Measurements from ENCODE around the gene AIF1L.

AIF1L gene

DNA sequence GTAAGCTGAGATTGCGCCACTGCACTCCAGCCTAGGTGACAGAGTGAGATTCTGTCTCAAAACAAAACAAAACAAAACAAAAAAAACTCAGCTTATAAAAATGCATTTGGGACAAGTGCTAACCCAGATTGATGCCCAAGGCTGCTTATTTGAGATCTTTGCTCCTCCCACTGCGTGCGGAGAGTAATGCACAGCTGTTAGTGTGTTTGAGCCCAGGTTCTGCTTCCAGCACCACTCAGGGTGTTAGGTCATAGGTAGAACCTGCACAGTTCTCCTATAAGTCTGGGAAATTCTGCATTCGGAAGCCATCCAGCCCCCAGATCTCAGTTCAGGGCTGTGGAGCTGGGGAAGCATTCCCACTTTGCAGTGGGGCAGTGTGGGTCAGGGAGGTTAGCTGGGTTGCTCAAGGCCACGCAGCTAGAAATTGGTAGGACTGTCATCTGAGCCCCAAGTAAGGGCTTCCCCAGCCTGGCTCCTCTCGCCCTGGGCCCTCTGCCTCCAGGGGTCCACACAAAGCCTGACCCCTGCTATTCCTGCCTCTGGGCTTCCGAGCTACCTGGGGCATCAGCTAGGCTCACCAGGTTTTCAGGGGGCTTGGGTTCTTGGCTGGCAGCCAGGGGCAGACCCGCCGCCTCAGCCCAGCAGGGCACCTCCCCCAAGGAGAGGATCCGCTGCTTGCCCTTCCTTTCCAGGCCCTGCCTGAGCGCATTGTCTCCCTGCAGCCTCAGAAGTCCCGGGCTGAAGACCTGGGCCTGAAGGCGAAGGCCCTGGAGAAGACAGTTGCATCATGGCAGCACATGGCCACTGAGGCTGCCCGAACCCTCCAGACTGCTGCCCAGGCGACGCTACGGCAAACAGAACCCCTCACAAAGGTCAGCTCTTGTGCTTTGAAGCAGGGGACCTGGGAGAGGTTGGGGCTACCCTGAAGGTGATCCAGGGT, 17.6 kb upstream of the AIF1L start:
- DNase-seq, result no peak

DNA sequence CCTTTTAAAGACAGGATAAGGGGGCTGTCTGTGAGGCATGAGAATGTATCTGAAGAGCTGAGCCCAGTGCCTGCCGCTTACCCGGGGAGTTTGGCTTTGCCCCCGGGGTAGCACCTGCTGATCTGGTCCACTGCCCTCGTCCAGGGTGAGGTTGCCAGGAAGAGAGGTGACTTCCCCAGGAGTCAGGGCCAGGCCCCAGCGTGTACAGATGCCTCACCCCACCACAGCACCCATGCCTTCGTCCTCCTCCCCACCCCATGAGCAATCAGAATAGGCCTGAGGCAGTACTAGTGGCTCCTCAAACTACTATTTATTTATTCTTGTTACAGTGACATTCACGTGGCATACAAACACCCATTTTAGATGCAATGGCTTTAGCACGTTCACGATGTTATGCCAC, 15.7 kb upstream of the AIF1L start:
- no peak for DNase-seq

GRCh38 chr9:131081868-131082267, 14.5 kb upstream of the AIF1L start:
- DNase-seq, result no peak

DNA sequence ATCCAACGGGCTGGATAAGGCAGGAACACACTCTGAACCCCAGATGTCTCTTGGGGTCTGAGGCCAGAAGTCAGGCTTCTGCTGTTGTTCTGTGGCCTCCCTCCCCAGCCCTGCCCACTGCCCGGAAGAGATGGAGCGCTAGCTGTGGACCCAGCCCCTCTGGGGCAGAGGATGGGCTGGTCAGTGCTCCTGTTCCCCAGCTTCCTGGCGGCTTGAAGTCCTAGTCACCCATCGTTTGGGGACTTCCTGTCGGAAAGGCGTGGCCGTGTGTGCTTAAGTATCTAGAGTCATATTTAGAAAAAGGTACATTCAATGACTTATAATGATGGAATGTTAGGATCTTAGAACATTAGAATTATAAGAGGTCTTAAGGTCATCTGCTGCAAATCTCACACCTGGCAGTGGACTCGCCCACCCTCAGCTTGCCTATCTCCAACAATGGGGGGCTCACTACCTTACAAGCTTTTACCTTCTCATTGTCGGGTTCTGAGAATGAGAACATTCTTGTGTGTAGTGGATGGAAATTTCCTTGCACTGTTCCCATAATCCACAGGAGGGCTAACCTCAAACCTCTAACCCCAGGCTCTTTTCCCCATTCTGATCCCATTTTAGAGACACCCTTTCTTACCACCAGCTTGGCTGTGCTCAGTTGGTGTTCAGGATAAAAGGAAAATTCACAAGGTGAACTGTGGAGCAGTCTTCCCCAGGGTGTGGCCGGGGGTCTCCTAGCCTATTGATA, 13.4 kb upstream of the AIF1L start:
- no peak for DNase-seq

DNA sequence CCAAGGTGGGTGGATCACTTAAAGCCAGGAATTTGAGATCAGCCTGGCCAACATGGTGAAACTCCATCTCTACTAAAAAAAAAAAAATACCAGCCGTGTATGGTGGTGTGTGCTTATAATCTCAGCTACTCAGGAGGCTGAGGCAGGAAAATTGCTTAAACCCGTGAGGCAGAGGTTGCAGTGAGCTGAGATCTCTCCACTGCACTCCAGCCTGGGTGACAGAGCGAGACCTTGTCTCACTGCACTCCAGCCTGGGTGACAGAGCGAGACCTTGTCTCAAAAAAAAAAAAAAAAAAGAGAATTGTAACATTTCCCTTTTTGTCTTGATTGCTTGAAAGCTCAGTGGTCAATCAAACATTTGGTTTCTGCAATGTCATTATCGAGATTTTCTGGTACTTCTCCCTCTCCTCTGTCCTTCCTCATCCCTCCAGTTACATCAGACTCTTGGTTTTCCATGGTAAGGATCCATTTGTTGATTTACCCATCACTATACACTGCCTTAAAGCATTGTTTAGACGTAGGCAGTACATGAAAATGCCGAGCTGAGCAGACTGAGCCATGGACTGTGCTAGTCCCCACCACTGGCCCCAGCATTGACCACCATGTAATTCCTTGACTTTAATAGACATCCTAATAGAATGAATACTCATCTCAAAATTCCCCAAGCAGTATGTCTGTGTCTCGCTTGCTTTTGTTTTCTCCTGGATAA, 11.5 kb upstream of the AIF1L start:
- DNase-seq, result no peak

- no peak for DNase-seq
These were observed 10.8 kb upstream of the AIF1L start for GRCh38 chr9:131085370-131086122.

DNA sequence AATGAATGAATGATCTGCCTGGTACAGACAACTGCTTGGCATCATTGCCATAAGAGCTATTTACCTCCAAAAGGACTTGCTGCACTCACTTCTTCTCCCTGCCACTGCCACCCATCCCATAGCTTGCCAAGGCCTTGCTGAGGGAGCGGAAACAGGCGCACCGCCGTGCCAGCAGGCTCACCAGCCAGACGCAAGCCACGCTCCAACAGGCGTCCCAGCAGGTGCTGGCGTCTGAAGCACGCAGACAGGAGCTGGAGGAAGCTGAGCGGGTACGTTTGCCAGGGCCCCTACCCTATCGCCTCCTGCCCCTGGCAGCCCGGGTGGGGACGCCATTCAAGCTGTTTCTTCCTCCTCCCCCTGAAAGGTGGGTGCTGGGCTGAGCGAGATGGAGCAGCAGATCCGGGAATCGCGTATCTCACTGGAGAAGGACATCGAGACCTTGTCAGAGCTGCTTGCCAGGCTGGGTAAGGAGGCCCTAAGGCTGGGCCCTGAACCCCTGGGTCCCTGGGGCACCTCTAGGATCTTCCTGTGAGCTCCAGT, 8.9 kb upstream of the AIF1L start:
- no peak for DNase-seq

GRCh38 chr9:131090025-131090787, 6.1 kb upstream of the AIF1L start:
- no peak for DNase-seq

GRCh38 chr9:131091352-131091992, 4.9 kb upstream of the AIF1L start:
- no peak for DNase-seq

DNA sequence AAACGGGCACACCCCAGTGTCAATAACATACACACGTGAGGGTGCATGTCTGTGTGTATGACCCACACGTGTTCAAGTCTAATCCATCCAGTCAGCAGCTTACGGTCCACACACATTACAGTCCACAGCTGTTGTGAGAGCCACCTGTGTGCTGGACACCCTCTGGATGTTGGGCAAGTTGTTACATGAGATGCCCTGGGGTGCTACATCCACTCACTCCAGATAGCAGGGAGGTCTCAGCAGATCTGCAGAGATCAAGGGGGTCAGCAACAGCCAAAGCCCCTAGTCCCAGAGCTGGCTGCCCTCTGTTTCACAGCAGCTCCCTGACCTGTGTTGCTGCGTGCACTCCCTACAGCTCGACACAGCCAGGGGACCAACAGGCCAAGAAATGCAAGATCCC, 4.3 kb upstream of the AIF1L start:
- DNase-seq, result no peak

DNA sequence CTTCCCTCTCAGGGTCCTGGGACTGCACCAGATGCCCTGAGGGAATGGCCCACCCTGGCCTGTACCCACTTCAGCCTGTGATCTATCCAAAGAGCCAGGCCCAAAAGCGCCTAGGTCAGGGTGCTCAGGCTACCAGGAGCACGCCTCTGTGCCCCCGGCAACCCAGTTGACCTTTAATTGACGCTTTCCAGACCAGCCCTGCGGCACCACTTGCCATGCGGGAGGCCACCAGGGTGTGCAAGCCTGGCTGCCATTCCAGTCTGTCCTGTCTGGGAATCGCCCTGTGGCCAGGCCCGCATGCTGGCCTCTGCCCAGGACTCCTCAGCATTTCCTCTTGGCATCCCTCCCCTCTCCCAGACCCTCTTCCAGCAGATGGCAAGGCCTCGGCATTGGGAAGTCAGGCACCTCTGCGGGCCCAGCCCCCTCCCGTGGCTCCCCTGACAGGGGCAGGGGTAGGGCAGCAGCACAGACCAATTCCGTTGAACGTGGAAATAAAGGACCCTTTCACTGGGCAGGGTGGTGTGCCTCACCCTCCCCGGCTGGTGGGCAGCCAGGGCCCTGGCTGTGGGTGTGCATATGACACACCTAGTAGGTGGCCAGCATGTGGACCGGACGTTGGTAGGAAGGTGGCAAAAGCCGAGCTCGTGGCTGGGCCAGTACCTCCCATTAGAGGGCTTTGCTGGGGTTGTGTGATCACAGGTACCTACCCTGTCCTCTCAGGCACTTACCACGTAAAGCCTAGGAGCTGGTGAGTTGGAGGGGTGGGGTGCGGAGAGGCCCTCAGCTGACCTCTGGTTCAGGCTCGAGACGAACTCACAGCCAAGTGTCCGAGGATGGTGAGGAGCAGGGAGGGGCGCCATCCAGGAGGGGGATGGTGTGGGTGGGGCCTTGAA, 3.5 kb upstream of the AIF1L start:
- DNase-seq, result no peak

DNA sequence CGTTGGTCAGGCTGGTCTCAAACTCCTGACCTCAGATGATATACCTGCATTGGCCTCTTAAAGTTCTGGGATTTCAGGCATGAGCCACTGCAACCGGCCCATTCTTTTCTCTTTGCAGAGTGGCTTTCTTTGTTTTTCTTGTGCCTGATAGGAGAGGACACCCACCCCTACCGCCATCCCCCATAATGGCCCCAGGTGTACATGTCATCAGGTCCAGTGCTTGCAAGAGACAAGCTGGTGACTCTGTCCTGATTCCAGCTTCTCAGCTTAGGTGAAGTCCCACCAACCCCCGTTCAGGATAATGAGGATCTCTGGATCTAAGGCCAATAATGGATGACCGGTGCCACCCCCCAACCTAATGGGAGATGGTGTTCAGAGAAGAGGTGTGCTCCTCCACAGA, 2.3 kb upstream of the AIF1L start:
- DNase-seq, result no peak

GRCh38 chr9:131094622-131095021, 1.7 kb upstream of the AIF1L start:
- no peak for DNase-seq

DNA sequence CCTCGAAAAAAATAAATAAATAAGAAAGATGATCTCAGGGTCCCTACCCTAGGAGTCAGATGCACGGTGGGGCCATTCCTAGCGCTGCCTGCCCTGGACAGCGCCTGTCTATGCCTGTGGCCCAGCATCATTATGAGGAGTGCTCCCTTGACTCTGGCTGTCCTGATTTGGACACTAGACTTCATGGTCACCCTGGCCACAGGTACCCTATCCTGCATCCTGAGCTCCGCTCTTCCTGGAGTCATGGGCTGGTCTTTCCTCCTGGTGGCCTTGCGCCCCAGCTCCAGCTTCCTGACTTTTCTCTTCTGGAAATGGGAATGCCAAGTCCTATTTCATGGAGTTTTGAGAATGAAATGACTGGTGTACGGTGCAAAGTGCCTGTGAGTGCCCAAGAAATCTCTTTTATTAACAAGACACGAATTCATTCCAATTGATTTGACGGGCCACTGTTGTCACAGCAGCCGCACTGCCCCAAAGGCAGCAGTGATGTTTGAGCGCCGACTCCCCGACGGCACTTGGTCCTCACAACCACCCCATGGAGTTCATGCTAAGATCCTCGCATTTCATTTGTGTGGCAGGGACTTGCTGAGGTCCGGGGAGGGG, 564 bp upstream of the AIF1L start:
- no peak for DNase-seq

DNA sequence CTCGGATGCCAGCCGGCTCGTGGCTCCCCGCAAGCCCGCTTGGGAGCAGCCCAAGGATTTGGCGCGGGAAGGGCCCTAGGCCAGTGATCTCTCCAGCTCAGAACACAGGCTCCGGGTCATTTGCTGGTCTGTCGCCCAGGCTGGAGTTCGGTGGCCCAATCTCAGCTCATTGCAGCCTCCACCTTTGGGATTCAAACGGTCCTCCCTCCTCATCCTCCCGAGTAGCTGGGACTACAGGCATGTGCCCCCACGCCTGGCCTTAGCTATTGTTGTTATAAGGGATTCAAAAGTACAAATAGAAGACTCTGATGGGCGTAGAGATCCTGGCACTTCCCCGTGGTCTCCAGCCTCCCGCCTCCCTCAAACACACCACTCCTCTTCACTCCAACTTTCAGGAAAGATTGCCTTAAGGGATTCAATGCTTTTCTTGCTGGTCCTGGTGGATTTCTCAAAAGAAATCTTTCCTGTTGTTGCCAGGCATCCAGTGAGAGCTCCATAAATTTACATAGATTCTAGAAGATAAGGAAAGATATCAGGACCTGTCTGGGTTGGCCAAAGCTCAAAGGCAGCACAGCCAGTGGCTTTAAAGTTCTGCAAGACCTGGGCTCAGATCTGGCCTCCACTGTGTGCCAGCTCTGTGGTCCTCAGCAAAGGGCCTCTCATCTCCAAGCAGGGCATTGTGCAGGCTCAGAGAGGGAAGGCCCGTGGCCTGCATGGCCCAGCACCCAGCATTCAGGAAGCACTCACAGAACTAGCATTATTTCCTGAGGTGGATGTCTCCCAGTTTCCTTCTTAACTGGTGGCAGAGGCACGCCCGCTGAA, 1.0 kb downstream of the AIF1L start:
- no peak for DNase-seq

GRCh38 chr9:131097948-131098278, 1.6 kb downstream of the AIF1L start:
- no peak for DNase-seq

GRCh38 chr9:131098391-131099101, 2.2 kb downstream of the AIF1L start:
- DNase-seq, result no peak

- DNase-seq, result no peak
These were observed 2.8 kb downstream of the AIF1L start for GRCh38 chr9:131099102-131099606.

All from NK-92 treated with Interleukin-12 subunit alpha and Interleukin-12 subunit beta, amount 100 ng/mL, for 24 hours (cell line).